GM12875 (cell line): ENCODE measurements around the gene GAB2.

ENCODE experiments used
- H3K4me3 ChIP-seq: one replicate; pipeline ENCODE4 v1.5.1; 2011; ENCODE audit warnings: low read depth, low read length, control low read depth
- CTCF ChIP-seq: IDR thresholded peaks from 2 replicates; pipeline ENCODE4 v1.5.1; 2011; ENCODE audit warnings: low read depth, mild to moderate bottlenecking, control low read depth, inconsistent platforms, low read length, moderate library complexity, borderline replicate concordance; ENCODE audit not compliant: insufficient read depth

Gene GAB2

DNA sequence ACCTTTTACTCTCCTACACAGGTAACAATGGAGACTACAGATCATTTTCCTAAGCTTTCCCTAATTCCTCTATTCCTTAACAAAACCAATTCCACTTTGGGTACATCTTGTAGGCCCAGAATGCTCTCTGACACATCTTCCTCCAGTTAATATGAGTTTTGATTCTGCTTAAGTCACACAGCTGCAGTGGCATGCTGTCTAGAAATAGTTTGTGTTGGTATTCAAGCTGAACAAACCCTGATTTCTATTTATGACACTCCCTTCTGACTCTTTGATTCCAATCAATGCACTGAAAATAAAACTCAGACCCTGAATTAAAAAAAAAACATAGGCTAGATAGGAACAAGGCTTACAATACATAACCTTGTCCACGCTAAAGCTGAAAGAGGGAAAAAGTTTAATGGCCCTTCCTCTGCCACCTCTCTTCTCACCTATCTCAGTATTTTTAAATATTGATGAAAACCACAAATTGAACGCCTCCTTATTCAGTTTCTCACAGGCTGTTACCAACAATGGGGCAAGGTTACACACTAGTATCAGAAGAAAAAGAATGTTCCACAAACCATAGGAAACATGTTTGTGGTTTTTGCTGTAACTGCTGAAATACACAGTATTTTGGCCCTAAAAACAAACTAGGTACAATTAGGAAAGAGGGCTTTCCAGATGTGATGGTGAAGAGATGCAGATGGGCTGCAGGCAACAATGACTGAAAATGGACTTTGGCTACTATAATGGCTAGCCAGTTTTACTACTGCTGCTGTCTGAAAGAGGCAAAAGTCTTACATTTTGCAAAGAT lies 35.7 kb upstream of the GAB2 start:
- no peak for TF ChIP-seq CTCF
- no peak overlapping the region for H3K4me3 ChIP-seq

DNA sequence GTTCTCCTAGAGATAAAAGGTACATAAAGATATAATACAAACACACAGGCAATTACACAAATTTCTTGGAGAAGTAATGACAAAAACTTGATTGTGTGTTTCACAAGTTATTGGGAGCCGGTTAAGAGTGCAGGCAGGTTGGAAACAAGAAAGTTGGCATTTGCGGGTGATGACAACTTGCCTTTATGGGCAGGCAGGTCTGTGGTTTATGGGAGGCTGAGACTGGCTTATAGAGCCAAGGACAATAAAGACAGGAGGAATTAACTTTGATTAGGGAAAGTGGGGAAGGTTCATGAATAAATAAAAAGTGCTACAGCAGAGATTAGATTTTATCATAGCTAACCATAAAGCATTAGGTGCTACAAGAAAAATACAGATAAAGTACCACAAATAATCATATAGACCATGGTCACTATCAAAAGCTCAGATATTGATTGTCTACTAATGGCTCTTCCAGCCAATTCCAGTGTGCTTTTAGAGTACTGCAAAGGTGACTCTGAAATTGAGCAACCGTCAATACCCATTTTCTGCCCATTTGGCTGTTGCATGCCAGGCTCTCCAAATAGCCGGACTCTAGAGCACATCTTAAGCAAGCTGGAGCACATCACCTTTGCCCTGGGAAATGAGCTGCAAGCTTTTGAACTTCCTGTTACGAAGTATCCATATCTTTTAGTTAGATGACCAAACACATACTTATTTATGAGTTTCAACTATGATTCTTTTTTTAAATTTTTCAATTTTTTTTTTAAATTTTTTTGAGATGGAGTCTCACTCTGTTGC lies 33.9 kb upstream of the GAB2 start:
- H3K4me3 ChIP-seq: no peak overlapping the region
- no peak for TF ChIP-seq CTCF

DNA sequence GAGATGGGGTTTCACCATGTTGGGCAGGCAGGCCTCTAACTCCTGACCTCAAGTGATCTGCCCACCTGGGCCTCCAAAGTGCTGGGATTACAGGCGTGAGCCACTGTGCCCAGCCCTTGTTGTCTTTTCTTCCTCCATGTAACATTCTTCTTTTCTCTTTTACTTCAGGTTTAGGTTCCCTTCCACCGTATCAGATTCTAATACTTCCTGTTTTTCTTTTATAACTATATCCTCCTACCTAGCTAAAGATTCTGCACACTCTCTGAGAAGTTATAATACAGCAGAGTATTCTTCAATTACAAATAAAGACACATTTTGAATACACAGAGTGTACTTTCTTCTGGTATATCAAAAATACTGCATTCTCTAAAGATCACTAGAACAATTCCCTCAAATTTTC lies 33.2 kb upstream of the GAB2 start:
- H3K4me3 ChIP-seq: no peak overlapping the region
- TF ChIP-seq CTCF: no peak

DNA sequence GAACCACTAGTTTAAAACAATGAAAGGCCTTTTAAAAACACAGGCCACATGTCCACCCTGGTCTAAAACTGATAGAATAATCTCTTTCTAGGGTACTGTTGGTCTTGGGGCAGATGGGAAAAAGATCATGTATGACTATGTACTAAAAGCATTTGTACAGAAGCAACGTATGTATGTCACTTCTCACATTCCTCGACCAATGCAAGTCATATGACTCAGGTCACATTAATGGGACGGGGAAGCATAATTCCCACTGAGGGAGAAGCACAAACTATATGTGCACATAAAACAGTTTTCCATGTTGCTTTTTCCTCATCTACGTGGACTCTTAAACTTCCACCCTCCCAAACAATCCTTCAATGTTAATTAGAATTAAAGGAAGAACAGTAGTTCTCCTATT lies 32.2 kb upstream of the GAB2 start:
- H3K4me3 ChIP-seq: no peak overlapping the region
- TF ChIP-seq CTCF: no peak

- no peak overlapping the region for H3K4me3 ChIP-seq
- no peak for TF ChIP-seq CTCF
Observed at GRCh38 chr11:78446210-78446609, 28.6 kb upstream of the GAB2 start.

GRCh38 chr11:78444726-78445125 lies 27.1 kb upstream of the GAB2 start:
- H3K4me3 ChIP-seq: no peak overlapping the region
- no peak for TF ChIP-seq CTCF

- H3K4me3 ChIP-seq: no peak overlapping the region
- no peak for TF ChIP-seq CTCF
Observed at GRCh38 chr11:78441956-78442355, 24.3 kb upstream of the GAB2 start.
